Measurements from ENCODE around the gene DPEP1. TPM values are rescaled to one million over a fixed set of nuclear protein-coding genes. Genes with fewer than 3 reads are reported as not detected.
A peak's percentile ranks its signal among the peaks of the same experiment; 100 is the strongest.

The DPEP1 gene
- total RNA-seq, 1 experiment from 2014 or later, result 1.7 TPM

GRCh38 chr16:89641458-89642119 lies 28.1 kb downstream of the DPEP1 start:
- H3K27me3 ChIP-seq (ENCODE audit: low read length), result no peaks in the 10 kb centered on the region
- no peak overlapping the region for H3K9ac ChIP-seq (ENCODE audit: low read length)
- H3K4me3 ChIP-seq (ENCODE audit: low read length), result no peak overlapping the region
- no peak overlapping the region for H3K27ac ChIP-seq (ENCODE audit: low read length)
- H3K4me2 ChIP-seq (ENCODE audit: low read depth, low read length, poor library complexity, severe bottlenecking), result no peak overlapping the region
- DNase-seq, result no peak
- H3K9me3 ChIP-seq (ENCODE audit: low read length), result no peaks in the 10 kb centered on the region
- H3K79me2 ChIP-seq (ENCODE audit: low read length), result no peaks in the 10 kb centered on the region
- no peak overlapping the region for H2AFZ ChIP-seq (ENCODE audit: low read length)
- peaks cover 7% of the 10 kb centered on the region; the same call in 1 of the 2 replicates for H4K20me1 ChIP-seq (ENCODE audit: insufficient read depth, low read depth, low read length)
- H3K9me2 ChIP-seq (replicated peaks; ENCODE audit: insufficient read depth, low read length), result no peaks in the 10 kb centered on the region
- H3K36me3 ChIP-seq (ENCODE audit: insufficient read depth, low read length), result no peaks in the 10 kb centered on the region
- no peaks in the 10 kb centered on the region for H3K4me1 ChIP-seq (ENCODE audit: low read length)

- Histone ChIP-seq H3K27ac (ENCODE audit: low read length) (no peak overlapping the region), H3K27me3 (ENCODE audit: low read length) (no peaks in the 10 kb centered on the region), H2AFZ (ENCODE audit: low read length) (no peak overlapping the region), H3K36me3 (ENCODE audit: insufficient read depth, low read length) (no peaks in the 10 kb centered on the region), H3K79me2 (ENCODE audit: low read length) (no peaks in the 10 kb centered on the region), H3K9ac (ENCODE audit: low read length) (no peak overlapping the region), H3K9me3 (ENCODE audit: low read length) (no peaks in the 10 kb centered on the region), H4K20me1 (ENCODE audit: insufficient read depth, low read depth, low read length) (peaks cover 7% of the 10 kb centered on the region; the same call in 1 of the 2 replicates), H3K4me2 (ENCODE audit: low read depth, low read length, poor library complexity, severe bottlenecking) (no peak overlapping the region), H3K4me3 (ENCODE audit: low read length) (no peak overlapping the region), H3K9me2 (replicated peaks; ENCODE audit: insufficient read depth, low read length) (no peaks in the 10 kb centered on the region), H3K4me1 (ENCODE audit: low read length) (no peaks in the 10 kb centered on the region)
- DNase-seq, result no peak
Observed at GRCh38 chr16:89642574-89642973, 29.1 kb downstream of the DPEP1 start.

- H3K9ac ChIP-seq (ENCODE audit: low read length), result no peak overlapping the region
- H3K27ac ChIP-seq (ENCODE audit: low read length), result no peak overlapping the region
- H2AFZ ChIP-seq (ENCODE audit: low read length), result no peak overlapping the region
- H3K36me3 ChIP-seq (ENCODE audit: insufficient read depth, low read length), result no peaks in the 10 kb centered on the region
- H3K4me2 ChIP-seq (ENCODE audit: low read depth, low read length, poor library complexity, severe bottlenecking), result no peak overlapping the region
- H4K20me1 ChIP-seq (ENCODE audit: insufficient read depth, low read depth, low read length), result peaks cover 7% of the 10 kb centered on the region; the same call in 1 of the 2 replicates
- no peaks in the 10 kb centered on the region for H3K27me3 ChIP-seq (ENCODE audit: low read length)
- DNase-seq, result peak; percentile 57
- no peaks in the 10 kb centered on the region for H3K4me1 ChIP-seq (ENCODE audit: low read length)
- H3K9me3 ChIP-seq (ENCODE audit: low read length), result no peaks in the 10 kb centered on the region
- no peak overlapping the region for H3K4me3 ChIP-seq (ENCODE audit: low read length)
- no peaks in the 10 kb centered on the region for H3K79me2 ChIP-seq (ENCODE audit: low read length)
- no peaks in the 10 kb centered on the region for H3K9me2 ChIP-seq (replicated peaks; ENCODE audit: insufficient read depth, low read length)
Observed at GRCh38 chr16:89643769-89644300, 30.4 kb downstream of the DPEP1 start.

- Histone ChIP-seq H3K79me2 (ENCODE audit: low read length) (no peaks in the 10 kb centered on the region), H3K36me3 (ENCODE audit: insufficient read depth, low read length) (no peaks in the 10 kb centered on the region), H3K9me2 (replicated peaks; ENCODE audit: insufficient read depth, low read length) (no peaks in the 10 kb centered on the region), H3K27ac (ENCODE audit: low read length) (no peak overlapping the region), H3K4me1 (ENCODE audit: low read length) (no peaks in the 10 kb centered on the region), H3K4me3 (ENCODE audit: low read length) (no peak overlapping the region), H3K9me3 (ENCODE audit: low read length) (no peaks in the 10 kb centered on the region), H2AFZ (ENCODE audit: low read length) (no peak overlapping the region), H3K27me3 (ENCODE audit: low read length) (no peaks in the 10 kb centered on the region), H4K20me1 (ENCODE audit: insufficient read depth, low read depth, low read length) (peaks cover 7% of the 10 kb centered on the region; the same call in 1 of the 2 replicates), H3K9ac (ENCODE audit: low read length) (no peak overlapping the region), H3K4me2 (ENCODE audit: low read depth, low read length, poor library complexity, severe bottlenecking) (no peak overlapping the region)
- no peak for DNase-seq
Observed at GRCh38 chr16:89645122-89645521, 31.7 kb downstream of the DPEP1 start.

GRCh38 chr16:89646270-89646669 lies 32.8 kb downstream of the DPEP1 start:
- H3K9ac ChIP-seq (ENCODE audit: low read length), result no peak overlapping the region
- no peak overlapping the region for H3K4me2 ChIP-seq (ENCODE audit: low read depth, low read length, poor library complexity, severe bottlenecking)
- H3K27ac ChIP-seq (ENCODE audit: low read length), result no peak overlapping the region
- H3K4me1 ChIP-seq (ENCODE audit: low read length), result no peaks in the 10 kb centered on the region
- no peaks in the 10 kb centered on the region for H3K9me3 ChIP-seq (ENCODE audit: low read length)
- DNase-seq, result no peak
- H2AFZ ChIP-seq (ENCODE audit: low read length), result no peak overlapping the region
- H3K27me3 ChIP-seq (ENCODE audit: low read length), result no peaks in the 10 kb centered on the region
- H4K20me1 ChIP-seq (ENCODE audit: insufficient read depth, low read depth, low read length), result peaks cover 7% of the 10 kb centered on the region; the same call in 1 of the 2 replicates
- no peaks in the 10 kb centered on the region for H3K79me2 ChIP-seq (ENCODE audit: low read length)
- no peaks in the 10 kb centered on the region for H3K36me3 ChIP-seq (ENCODE audit: insufficient read depth, low read length)
- H3K9me2 ChIP-seq (replicated peaks; ENCODE audit: insufficient read depth, low read length), result no peaks in the 10 kb centered on the region
- no peak overlapping the region for H3K4me3 ChIP-seq (ENCODE audit: low read length)

GRCh38 chr16:89646906-89647305 lies 33.5 kb downstream of the DPEP1 start:
- no peaks in the 10 kb centered on the region for H3K4me1 ChIP-seq (ENCODE audit: low read length)
- H3K27me3 ChIP-seq (ENCODE audit: low read length), result no peaks in the 10 kb centered on the region
- no peak overlapping the region for H2AFZ ChIP-seq (ENCODE audit: low read length)
- no peak overlapping the region for H3K4me3 ChIP-seq (ENCODE audit: low read length)
- H3K79me2 ChIP-seq (ENCODE audit: low read length), result peaks cover 6% of the 10 kb centered on the region; the same call in 1 of the 2 replicates
- DNase-seq, result no peak
- no peak overlapping the region for H3K27ac ChIP-seq (ENCODE audit: low read length)
- no peaks in the 10 kb centered on the region for H3K9me2 ChIP-seq (replicated peaks; ENCODE audit: insufficient read depth, low read length)
- no peak overlapping the region for H3K9ac ChIP-seq (ENCODE audit: low read length)
- H3K9me3 ChIP-seq (ENCODE audit: low read length), result no peaks in the 10 kb centered on the region
- H4K20me1 ChIP-seq (ENCODE audit: insufficient read depth, low read depth, low read length), result peaks cover 4% of the 10 kb centered on the region; the same call in 1 of the 2 replicates
- H3K36me3 ChIP-seq (ENCODE audit: insufficient read depth, low read length), result no peaks in the 10 kb centered on the region
- H3K4me2 ChIP-seq (ENCODE audit: low read depth, low read length, poor library complexity, severe bottlenecking), result no peak overlapping the region

- H3K9me3 ChIP-seq (ENCODE audit: low read length), result no peaks in the 10 kb centered on the region
- H3K9me2 ChIP-seq (replicated peaks; ENCODE audit: insufficient read depth, low read length), result no peaks in the 10 kb centered on the region
- peaks cover 13% of the 10 kb centered on the region; the same call in 1 of the 2 replicates for H4K20me1 ChIP-seq (ENCODE audit: insufficient read depth, low read depth, low read length)
- H3K36me3 ChIP-seq (ENCODE audit: insufficient read depth, low read length), result no peaks in the 10 kb centered on the region
- no peaks in the 10 kb centered on the region for H3K27me3 ChIP-seq (ENCODE audit: low read length)
- H3K27ac ChIP-seq (ENCODE audit: low read length), result no peak overlapping the region
- H3K4me1 ChIP-seq (ENCODE audit: low read length), result peaks cover 5% of the 10 kb centered on the region
- H3K9ac ChIP-seq (ENCODE audit: low read length), result no peak overlapping the region
- DNase-seq, result no peak
- no peak overlapping the region for H3K4me3 ChIP-seq (ENCODE audit: low read length)
- peaks cover 37% of the 10 kb centered on the region for H3K79me2 ChIP-seq (ENCODE audit: low read length)
- no peak overlapping the region for H2AFZ ChIP-seq (ENCODE audit: low read length)
- H3K4me2 ChIP-seq (ENCODE audit: low read depth, low read length, poor library complexity, severe bottlenecking), result no peak overlapping the region
Observed at GRCh38 chr16:89651584-89651983, 38.1 kb downstream of the DPEP1 start.

- Histone ChIP-seq H2AFZ (ENCODE audit: low read length) (no peak overlapping the region), H3K79me2 (ENCODE audit: low read length) (peaks cover 55% of the 10 kb centered on the region), H3K9me3 (ENCODE audit: low read length) (no peaks in the 10 kb centered on the region), H4K20me1 (ENCODE audit: insufficient read depth, low read depth, low read length) (peaks cover 18% of the 10 kb centered on the region; the same call in 1 of the 2 replicates), H3K9ac (ENCODE audit: low read length) (no peak overlapping the region), H3K4me2 (ENCODE audit: low read depth, low read length, poor library complexity, severe bottlenecking) (no peak overlapping the region), H3K9me2 (replicated peaks; ENCODE audit: insufficient read depth, low read length) (no peaks in the 10 kb centered on the region), H3K4me1 (ENCODE audit: low read length) (peaks cover 11% of the 10 kb centered on the region), H3K4me3 (ENCODE audit: low read length) (no peak overlapping the region), H3K36me3 (ENCODE audit: insufficient read depth, low read length) (no peaks in the 10 kb centered on the region), H3K27ac (ENCODE audit: low read length) (no peak overlapping the region), H3K27me3 (ENCODE audit: low read length) (no peaks in the 10 kb centered on the region)
- no peak for DNase-seq
Observed at GRCh38 chr16:89653656-89654295, 40.3 kb downstream of the DPEP1 start.

Measured in Karpas-422 (cell line).